Measurements from ENCODE around the gene SEMA4A. TPM values are rescaled to one million over a fixed set of nuclear protein-coding genes. Genes with fewer than 3 reads are reported as not detected.

SEMA4A gene
- total RNA-seq, 1 donor from 2014 or later, result 7.0 TPM

DNA sequence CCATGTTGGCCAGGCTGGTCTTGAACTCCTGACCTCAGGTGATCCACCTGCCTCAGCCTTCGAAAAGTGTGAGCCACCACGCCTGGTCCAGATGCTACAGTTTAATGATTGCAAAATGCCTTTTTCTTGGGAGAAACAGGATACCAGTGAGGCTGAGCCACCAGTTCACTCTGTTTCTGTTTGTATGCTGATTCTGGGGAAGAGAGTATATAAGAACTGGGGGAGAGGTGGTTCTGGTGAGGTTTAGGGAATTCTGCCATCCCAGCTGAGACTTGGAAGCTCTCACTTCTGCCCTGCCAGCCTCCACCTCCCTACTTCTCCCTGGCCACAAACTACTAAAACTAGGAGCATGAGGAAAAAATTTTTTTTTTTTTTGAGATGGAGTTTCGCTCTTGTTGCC lies 51.3 kb downstream of the SEMA4A start:
- H3K27me3 Mint-ChIP-seq, result no peaks in the 10 kb centered on the region
- CTCF ChIA-PET, result interaction anchor here (1.2 kb wide), 1 partner anchor 21 kb away, joined by 3 read pairs; no protein-coding TSS in a partner anchor
- ATAC-seq (ENCODE audit: low read depth) (no peak), DNase-seq (no peak)
- peaks cover 43% of the 10 kb centered on the region for H3K36me3 Mint-ChIP-seq (ENCODE audit: low read depth)
- intact Hi-C loops (cut with micrococcal nuclease), result no loop called here
- no peak overlapping the region for H3K4me3 Mint-ChIP-seq
- POLR2A ChIA-PET, result interaction anchor here (1.5 kb wide), 1 partner anchor 11 kb away, joined by 7 read pairs; the partner anchor contains the start of gene SLC25A44
- no peaks in the 10 kb centered on the region for H3K9me3 Mint-ChIP-seq
- H3K27ac Mint-ChIP-seq, result no peak overlapping the region
- TF ChIP-seq CTCF (IDR thresholded peaks at IDR 0.05), result no peak
- H3K4me1 Mint-ChIP-seq, result peaks cover 9% of the 10 kb centered on the region

GRCh38 chr1:156211243-156211642 lies 57.9 kb downstream of the SEMA4A start:
- CTCF ChIA-PET, result interaction anchor here (3.1 kb wide), 1 partner anchor 14 kb away, joined by 26 read pairs; no protein-coding TSS in a partner anchor
- no peak for TF ChIP-seq CTCF (IDR thresholded peaks at IDR 0.05)
- Mint-ChIP-seq H3K9me3 (no peaks in the 10 kb centered on the region), H3K4me3 (peak overlapping the region; percentile 11), H3K36me3 (ENCODE audit: low read depth) (peaks cover 55% of the 10 kb centered on the region), H3K27me3 (no peaks in the 10 kb centered on the region), H3K4me1 (peaks cover 24% of the 10 kb centered on the region), H3K27ac (no peak overlapping the region)
- ATAC-seq (ENCODE audit: low read depth), result no peak
- intact Hi-C loops (cut with micrococcal nuclease), result loop anchor here (5.0 kb wide), 2 partner anchors 71 to 114 kb away; partner anchors contain the start of genes SMG5 and TMEM79
- POLR2A ChIA-PET, result interaction anchor here (0.6 kb wide), 1 partner anchor 64 kb away, joined by 4 read pairs; no protein-coding TSS in a partner anchor
- no peak for DNase-seq

GRCh38 chr1:156212130-156212529 lies 58.7 kb downstream of the SEMA4A start:
- peak overlapping the region; percentile 96 for H3K4me3 Mint-ChIP-seq
- H3K27ac Mint-ChIP-seq, result peak overlapping the region; percentile 98
- no peak for ATAC-seq (ENCODE audit: low read depth)
- H3K9me3 Mint-ChIP-seq, result no peaks in the 10 kb centered on the region
- no peak for TF ChIP-seq CTCF (IDR thresholded peaks at IDR 0.05)
- DNase-seq, result no peak
- H3K36me3 Mint-ChIP-seq (ENCODE audit: low read depth), result peaks cover 53% of the 10 kb centered on the region
- H3K4me1 Mint-ChIP-seq, result peaks cover 24% of the 10 kb centered on the region
- no peaks in the 10 kb centered on the region for H3K27me3 Mint-ChIP-seq
- ChIA-PET CTCF (interaction anchor here (1.0 to 3.1 kb wide), 4 partner anchors 12 to 66 kb away, joined by 3 to 26 read pairs (median 4); no protein-coding TSS in a partner anchor), POLR2A (interaction anchor here (0.6 to 2.6 kb wide), 20 partner anchors 9 to 353 kb away, joined by 3 to 71 read pairs (median 5); partner anchors contain the start of genes SEMA4A, SLC25A44, SMG5 and SYT11)
- intact Hi-C loops (cut with micrococcal nuclease), result loop anchor here (5.0 kb wide), 2 partner anchors 70 to 115 kb away; partner anchors contain the start of genes SMG5 and TMEM79

GRCh38 chr1:156212833-156213643 lies 59.7 kb downstream of the SEMA4A start, which contains the start of gene PMF1:
Gene PMF1, plus strand, starts transcription at chr1:156213007. Its CDS starts 9 bp downstream, at chr1:156213016.
- peak; percentile 97 for ATAC-seq (ENCODE audit: low read depth)
- ChIA-PET CTCF (interaction anchor here (0.7 to 3.1 kb wide), 6 partner anchors 11 to 67 kb away, joined by 3 to 26 read pairs (median 4); no protein-coding TSS in a partner anchor), POLR2A (interaction anchor here (0.5 to 2.6 kb wide), 34 partner anchors 10 to 573 kb away, joined by 3 to 71 read pairs (median 4); partner anchors contain the start of genes ARHGEF2, KHDC4, MEX3A and MRPL24)
- Mint-ChIP-seq H3K27ac (peak within 1 kb of the TSS; percentile 98), H3K36me3 (ENCODE audit: low read depth) (peaks cover 51% of the 10 kb centered on the region), H3K4me1 (peaks cover 28% of the 10 kb centered on the region), H3K4me3 (peak within 1 kb of the TSS; percentile 96), H3K9me3 (no peaks in the 10 kb centered on the region), H3K27me3 (no peaks in the 10 kb centered on the region)
- TF ChIP-seq CTCF (IDR thresholded peaks at IDR 0.05), result no peak
- intact Hi-C loops (cut with micrococcal nuclease), result loop anchor here (1.0 to 5.0 kb wide), 4 partner anchors 19 to 116 kb away; partner anchors contain the start of genes SLC25A44, SMG5 and TMEM79
- DNase-seq, result peak; percentile 92
